Activated CD4-positive, CD25-positive, alpha-beta regulatory T cell treated with anti-CD3 and anti-CD28 coated beads, Interleukin-2, amount 50 U/mL, for 24 hours (primary cell): ENCODE measurements around the gene CFI.
"Not testable (repeated sequence)": the region's sequence is repeated elsewhere in the genome, so short reads cannot be mapped to it uniquely, and the experiment has no call there.

Experiments
- ATAC-seq, 2 donors: fragments of 150-1000 bp; cut with Tn5 transposase; one replicate each; pipeline ENCODE4 v1.10.0; 2021; ENCODE audit warnings: mild to moderate bottlenecking in 1 of 2, moderate library complexity in 1 of 2

Gene CFI

DNA sequence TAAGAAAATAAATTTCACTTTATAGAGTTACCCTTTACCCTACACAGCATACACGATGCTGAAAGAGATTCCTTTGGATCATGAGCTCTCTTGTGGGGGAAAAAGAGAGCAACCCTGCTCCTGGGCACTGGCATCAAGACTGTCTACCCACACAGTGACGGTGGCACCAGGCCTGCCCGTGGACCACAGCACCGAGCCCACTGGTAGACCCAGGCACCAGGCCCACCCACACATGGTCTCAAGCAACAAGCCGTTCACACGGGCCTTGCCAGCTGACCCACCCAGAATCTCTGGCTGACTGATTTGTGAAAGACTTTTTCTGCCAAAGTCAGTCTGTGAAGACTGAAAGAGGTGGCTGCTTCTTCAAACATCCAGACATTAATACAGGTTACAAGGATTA, 6.7 kb downstream of the CFI start:
- ATAC-seq: no peak

DNA sequence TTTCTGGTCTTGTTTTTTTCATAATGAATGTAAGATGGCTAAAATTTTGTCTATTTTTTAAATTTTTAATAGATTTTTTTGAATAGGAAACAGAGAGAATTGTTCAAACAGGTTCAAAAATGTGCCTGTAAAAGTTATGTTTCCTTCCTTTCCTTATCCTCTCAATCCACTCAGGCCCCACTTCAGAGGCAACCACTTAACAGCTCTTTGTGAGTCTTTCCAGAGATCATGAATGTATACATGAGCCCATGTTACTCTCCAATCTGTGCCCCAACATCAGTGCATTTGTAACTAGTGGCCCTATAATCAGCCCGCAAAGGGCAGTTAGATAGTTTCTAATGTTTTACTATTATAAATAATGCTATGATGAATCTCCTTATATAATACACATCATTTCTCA, 14.0 kb downstream of the CFI start:
- ATAC-seq: no peak

DNA sequence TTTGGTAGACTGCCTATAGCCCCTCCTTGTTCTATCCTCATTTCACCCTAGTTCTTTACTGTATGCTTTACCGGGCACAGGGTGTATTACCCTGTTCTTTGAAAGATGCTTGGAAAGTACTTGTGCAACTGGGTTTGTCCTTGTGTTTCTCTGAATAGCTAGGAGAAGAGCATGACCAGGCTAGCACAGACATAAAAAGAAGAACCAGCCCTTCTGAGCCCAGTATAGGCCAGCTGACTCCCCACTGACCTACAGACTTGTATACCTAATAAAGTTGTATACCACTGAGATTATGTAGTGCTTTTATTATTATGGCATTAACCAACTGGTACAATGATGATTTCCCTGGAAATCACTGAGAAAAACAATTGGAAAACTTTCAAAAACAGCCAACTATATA, 15.0 kb downstream of the CFI start:
- no peak for ATAC-seq

DNA sequence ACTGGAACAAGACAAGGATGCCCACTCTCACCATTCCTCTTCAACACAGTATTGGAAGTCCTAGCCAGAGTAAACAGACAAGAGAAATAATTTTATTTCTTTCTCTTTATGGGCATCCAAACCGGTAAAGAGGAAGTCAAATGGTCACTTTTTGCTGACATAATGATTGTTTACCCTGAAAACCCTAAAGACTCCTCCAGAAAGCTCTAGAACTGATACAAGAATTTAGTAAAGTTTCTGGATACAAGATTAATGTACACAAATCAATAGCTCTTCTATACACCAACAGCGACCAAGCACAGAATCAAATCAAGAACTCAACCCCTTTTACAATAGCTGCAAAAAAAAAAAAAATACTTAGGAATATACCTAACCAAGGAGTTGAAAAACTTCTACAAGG, 19.7 kb downstream of the CFI start:
- ATAC-seq: not testable (repeated sequence)

DNA sequence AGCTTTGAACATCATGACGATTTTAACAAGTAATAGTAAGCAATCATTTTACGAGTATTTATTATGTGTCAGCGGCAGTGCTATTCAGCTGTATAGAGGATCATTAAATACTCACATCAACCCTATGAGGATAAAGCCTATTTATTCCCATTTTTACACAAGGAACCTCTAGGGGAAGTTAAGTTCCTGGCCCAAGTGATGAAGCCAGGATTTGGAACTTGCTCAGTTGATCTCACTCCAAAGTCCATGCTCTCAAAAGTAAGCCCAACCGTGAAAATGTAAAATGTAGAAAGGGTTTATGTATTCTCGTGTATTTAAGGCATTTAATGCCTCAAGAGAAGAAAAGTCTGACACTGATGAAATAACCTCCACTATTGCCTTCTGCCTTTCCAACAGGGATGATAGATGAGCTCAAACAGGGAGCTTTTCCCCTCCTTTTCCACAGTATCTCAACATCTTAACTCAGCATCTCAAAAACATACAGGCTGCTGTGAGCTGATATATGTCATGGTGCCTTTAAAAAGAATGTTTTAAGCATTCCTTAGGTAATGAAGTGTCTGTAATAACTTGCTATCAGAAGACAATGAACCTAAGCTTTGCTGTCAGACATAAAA, 36.9 kb downstream of the CFI start:
- ATAC-seq: no peak

DNA sequence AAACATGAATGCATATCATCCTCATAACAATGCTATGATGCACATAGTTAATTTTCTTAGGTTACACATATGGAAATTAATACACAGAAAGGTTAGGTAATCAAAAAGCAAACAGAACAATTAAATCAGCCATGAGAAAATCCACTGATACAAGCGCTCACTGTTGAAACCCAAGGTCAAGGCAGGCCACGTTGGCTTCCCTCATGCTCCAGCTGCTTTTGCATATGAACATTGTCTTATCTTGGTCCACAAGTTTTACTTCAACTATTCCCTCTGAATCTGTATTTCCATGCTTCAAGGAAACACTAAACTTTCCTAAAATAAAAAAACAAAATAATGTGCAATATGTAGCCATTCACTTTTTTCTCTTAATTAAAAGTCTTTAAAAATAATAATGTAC, 37.4 kb downstream of the CFI start:
- no peak for ATAC-seq

DNA sequence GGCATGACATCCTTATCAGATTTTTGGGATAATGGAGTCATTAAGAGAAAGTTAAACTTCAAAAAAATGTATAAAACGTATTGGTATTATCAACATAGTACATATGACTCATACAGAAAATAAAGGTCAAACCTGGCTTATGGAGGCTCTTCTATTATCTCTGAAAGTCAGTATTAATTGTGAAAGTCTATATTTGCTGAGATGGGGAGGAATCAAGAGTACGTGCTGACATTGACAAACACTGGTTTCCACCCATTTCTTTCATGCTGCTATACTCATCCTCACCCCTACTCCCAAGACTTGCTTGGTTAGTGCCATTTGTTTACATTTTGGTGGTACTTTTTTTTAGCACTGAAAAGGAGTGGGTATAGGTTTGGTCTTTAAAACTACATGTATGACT, 41.1 kb downstream of the CFI start:
- ATAC-seq: peak; percentile 60 to 76

DNA sequence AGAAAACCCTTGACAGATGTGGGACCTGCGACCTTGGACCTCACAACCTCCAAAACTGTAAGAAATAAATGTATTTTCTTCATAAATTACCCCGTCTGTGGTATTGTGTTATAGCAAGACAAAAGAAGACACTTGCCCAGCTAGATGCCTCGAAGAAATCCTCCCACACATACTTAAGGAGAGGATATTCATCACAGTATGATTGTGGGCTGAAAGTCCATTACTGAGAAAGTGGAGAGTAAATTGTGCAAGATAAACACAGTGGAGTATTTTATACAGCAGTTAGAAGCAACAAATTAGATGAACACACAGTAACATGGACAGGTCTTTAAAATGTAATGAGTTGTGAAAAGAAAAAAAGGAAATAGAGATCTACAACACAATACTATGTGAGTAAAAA, 46.1 kb downstream of the CFI start:
- ATAC-seq: no peak

DNA sequence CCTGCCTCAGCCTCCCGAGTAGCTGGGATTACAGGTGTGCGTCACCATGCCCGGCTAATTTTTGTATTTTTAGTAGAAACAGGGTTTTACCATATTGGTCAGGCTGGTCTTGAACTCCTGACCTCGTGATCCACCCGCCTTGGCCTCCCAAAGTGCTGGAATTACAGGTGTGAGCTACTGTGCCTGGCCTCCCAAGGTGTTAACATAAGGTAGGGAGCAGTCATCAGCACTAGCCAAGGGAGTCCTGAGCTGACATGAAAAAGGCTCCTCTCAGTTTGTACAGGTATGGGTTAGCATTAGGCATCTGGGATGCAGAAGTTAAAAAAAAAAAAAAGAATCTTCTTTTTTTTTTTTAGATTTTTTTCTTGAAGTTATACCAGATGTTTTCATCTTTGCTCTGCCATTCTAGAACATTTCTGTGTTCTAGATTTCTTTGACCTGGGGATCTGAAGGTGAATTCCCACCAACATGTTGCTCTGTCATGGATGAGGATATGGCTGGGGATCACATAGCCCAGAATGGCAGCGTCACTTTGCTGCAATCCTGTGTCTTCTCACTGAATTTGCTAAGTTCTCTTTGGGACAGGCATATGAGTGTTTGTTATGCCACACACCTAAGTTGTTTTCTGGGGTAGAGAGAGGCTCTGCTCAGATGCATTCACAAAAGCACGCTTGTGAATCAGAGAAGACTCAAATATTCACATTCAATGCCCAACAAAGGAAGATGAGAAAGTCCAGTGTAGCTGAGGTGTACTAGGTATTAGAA, 47.5 kb downstream of the CFI start:
- ATAC-seq: no peak

DNA sequence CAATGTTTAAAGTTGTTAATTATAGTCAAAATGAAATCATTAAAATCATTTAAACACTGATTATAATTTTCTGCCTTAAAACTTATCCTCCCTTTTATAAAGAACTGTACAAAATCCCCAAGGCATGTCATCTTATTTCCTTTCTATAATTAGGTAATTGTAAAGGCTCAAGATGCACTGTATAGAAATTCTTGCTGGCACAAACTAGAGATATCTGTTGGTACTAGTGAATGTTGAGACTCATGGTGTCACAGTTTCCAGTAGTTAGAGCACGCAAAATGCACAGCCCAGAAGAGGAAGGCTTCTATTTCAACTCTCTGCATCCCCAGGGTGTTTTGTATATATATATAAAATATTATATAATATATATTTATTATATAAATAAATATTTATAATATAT, 49.3 kb downstream of the CFI start:
- ATAC-seq: no peak

DNA sequence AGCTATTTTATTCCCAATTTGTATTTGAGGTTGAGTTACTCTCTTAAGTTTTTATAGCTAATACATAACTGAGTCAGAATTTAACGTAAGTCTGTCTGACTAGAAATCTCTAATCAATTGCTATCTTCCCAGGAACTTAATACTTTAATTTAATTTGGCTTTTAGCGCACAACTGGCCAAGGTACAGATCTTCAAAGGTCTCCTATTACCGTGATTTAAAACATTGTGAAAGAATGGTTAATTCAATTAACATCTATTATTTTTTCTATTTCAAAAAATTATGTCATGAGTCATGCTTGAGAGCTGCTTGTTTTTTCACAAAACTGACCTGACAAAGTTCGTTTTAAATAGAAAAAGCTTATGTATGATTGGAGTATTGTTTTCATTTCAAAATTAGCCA, 49.9 kb downstream of the CFI start:
- no peak for ATAC-seq

DNA sequence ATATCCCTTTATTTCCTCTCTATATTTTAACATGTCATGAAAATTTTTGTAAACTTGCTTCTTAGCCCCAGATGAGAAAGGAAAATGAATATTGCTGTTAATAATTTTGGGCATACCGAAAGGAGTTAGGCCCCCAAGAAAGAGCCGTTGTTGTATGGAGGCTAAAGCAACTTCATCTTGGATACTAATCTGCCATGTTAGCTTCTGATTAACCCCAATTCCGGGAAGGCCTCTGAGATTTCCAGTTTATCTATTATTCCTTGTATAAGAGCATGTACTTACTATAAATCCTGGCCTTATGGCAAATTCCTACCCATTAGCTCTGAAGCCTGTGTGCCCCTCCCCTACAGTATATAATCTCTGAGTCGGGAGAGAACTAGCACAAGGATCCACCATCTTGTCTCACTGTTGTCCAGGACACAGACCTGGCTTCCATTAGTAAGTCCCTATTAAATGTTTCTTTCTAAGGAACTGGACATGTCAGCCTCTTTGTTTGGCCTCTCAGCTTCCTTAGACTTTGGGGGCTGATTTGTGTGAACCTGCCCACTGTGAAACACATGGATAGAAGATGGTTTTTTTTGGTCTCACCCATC, 51.1 kb downstream of the CFI start:
- ATAC-seq: no peak

DNA sequence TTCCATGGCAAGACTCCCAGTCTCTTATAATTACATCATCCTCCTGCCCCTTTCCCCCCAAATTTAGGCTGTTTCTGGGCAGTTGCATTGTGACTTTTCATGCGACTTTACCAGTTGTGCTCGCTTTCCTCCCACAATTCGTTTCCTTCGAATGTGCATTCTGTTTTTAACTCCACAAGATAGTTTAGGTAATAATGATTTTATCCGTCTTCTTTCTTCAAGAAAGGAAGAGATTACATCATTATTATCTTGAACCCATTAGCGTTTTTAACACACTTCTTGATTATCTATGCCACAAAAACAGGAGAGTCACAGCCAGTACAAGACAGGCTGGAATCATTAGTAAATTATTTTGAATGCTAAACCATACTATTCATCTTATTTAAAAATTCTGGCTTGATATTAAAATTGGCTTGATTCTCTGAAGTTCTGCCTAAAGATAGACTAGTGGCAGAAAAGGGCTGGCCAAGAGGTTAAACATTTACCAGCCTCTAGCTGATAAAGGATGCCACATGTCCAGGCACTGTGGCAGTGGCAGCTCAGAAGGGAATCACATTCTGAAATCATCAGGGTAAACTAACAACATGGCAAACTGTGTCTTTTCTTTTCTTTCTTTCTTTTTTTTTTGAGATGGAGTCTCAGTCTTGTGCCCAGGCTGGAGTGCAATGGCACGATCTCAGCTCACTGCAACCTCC, 52.3 kb downstream of the CFI start:
- ATAC-seq: no peak

DNA sequence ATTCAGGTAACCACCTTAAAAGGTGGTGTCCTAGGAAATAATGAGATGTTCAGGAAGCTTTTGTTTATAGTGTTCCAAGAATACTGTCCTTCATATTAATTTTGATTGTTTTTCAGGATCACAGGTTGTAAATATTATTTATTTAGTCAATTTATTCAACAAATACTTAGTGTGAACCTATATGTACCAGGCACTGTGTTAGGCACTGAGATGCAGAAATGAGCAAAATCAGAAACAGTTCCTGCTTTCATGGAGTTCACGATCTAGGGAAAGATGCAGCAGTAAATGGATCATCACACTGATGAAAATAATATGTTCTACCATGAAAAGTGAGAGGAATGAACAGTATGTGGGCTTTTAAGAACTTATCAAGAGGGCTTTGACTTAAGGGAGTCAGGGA, 53.7 kb downstream of the CFI start:
- no peak for ATAC-seq

DNA sequence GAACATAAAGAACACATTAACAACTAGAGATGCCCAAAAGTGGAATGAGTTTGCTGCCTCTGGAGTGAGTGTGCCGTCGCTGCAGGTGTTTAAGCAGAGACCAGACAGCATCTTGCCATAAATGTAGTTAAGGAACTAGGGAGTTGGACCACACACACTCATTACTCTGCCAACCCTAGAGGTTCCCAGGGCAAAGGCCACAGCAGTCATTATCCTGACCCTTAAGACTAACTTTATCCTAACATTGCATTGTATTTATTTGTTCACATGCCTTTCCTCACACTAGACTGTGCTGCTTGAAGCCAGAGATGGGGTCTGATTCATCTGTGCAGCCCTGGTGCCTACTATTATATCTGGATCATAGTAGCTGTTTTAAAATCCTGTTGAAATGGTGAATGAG, 55.1 kb downstream of the CFI start:
- no peak for ATAC-seq

DNA sequence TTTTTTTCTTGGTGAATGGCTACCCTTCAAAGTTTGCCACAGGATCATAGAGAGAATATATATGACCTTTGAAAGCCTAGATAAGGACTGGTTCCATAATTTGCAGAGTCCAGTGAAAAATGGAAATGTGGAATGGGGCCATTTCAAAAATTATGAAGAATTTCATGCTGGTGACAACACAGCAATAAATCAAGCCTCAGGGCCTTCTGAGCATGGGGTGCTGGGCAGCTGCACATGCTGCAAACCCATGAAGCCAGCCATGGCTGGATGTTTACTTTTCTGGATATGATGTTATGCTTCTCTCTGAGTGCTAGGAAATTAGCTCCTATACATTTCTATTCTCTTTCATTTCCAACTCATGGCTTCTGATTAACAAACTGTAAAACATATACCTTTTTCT, 56.0 kb downstream of the CFI start:
- ATAC-seq: no peak

DNA sequence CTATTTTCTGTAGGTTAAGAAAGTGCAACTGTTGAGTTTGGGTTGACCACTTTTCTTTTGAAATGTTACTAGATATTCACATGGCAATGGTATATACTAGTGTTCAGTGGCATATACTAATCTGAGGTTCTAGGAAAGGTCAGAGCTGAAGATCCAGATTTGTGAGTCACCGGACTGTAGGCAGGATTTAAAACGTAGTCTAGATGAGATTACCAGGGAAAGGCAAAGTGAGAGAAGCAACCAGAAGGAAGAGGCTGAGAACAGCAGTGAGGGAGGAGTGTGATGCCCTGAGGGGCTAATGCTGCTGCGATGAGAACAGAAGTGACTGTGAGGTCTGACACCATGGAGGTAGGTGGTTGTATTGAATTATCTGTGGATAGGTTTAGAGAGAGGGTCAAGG, 62.3 kb downstream of the CFI start:
- no peak for ATAC-seq

DNA sequence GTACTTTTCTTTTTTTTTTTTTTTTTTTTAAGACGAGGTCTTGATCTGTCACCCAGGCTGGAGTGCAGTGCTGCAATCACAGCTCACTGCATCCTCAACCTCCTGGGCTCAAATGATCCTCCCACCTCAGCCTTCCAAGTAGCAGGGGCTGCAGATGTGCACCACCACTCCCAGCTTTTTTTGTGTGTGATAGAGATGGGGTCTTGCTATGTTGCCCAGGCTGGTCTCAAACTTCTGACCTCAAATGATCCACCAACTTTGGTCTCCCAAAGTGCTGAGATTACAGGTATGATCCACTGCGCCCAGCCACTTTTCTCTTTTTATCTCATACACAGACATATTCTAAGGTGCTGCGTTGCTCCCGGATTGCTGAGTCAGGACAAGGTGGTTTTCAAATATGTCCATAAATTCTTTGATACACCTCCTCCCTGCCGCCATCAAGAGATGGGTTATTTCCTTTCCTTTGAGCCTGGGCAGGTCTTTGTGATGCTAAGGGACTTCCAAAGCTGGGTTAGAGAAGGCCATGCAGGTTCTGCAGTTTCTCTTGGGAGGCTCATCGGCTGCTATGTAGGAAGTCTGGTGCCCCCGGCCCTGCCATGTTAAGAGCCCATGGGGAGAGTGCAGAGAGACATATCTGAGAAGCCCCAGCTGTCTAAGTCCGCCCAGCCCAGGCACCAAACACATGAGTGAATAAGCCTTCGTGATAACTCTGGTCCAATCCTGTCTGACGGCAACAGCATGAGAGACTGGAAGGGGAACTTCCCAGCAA, 63.5 kb downstream of the CFI start:
- no peak for ATAC-seq

DNA sequence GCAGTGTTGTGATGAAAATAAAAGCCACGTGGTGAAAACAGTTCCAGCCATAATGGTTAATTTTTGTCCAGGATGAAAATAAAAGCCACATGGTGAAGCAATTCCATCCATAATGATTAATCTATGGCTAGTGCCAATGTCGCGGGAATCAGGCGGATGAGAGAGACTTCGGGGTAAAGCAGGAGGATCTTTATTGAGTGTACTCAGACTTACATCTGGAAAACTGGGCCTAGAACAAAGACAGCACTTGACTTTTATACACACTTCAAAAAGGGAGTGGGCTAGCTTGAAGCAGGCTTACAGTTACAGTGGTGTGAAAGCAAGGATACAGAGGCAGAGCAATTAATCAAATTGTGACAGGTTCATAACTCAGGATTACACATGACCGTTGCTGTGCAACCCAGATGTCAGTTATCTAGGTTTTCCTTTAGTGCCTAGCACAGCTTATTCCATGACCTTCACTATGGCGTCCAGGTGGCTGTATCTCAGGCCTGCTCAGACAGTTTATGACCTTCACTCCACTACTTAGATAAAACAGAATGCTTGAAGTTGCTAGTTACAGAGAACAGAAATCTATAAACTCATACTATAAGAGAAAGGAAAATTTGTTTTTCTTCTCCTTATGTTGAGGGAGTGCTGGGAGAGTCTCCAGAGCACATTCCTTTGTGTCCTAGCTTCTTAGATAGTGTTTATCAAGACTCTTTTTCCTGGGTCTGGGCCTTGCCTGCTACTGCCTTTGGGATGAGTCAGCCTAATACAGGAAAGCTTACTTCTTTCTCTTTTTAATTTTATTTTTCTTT, 66.0 kb downstream of the CFI start:
- no peak for ATAC-seq

DNA sequence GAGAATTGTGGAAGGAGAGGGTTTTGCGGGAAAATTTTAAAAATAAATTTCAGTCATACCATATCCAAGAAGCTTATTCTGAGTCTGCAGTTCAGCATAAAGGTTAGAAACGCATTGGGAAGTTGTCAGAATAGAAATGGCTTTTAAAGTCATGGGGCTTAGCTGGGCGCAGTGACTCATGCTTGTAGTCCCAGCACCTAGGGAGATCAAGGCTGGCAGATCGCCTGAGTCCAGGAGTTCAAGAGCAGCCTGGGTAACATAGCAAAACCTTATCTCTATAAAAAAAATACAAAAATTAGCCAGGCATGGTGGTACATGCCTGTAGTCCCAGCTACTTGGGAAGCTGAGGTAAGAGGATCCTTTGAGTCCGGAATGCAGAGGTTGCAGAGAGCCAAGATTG, 68.1 kb downstream of the CFI start:
- no peak for ATAC-seq

DNA sequence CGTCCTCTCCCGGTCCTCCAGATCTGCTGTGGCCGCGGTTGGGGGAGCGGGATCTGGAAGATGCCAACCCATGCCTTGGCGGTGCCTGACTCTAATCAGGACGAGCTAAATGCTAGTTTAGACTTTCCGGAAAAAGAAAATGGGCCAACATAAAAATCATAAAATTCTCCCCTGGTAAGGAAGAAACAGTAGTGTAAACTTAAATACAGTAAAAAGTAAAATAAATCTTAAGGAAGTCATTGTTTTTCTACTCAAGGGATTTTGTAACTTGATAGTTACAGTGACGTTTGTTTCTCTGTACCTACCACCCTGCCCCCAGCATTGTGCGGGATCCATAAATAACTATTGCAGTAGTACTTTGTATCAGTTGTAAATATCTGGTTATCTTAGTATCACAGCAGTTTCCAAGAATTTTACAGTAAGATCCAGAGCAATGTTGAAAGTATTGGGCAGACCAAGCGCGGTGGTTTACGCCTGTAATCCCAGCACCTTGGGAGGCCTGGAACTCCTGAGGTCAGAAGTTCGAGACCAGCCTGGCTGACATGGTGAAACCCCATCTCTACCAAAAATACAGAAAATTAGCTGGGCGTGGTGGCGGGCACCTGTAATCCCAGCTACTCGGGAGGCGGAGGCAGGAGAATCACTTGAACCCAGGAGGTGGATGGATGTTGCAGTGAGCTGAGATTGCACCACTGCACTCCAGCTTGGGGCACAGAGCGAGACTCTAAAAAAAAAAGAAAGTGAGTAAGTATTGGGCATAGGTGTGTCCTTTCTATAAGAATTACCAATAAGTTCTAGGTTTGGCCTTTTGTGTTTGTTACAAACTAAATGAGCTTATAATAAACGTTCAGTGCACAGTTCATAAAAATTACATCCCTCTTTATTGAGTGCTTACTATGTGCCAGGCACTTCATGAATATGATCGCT, 70.9 kb downstream of the CFI start:
- ATAC-seq: no peak
